GM18861 (cell line): ENCODE data around the gene UGT1A6.

Experiments
- ATAC-seq: cut with Tn5 transposase; IDR thresholded peaks from one replicate; pipeline ENCODE4 v1.9.1; 2021; ENCODE audit not compliant: unreplicated experiment

The UGT1A6 gene

GRCh38 chr2:233799087-233799665, 106.5 kb downstream of the UGT1A6 start:
- ATAC-seq, result no peak

DNA sequence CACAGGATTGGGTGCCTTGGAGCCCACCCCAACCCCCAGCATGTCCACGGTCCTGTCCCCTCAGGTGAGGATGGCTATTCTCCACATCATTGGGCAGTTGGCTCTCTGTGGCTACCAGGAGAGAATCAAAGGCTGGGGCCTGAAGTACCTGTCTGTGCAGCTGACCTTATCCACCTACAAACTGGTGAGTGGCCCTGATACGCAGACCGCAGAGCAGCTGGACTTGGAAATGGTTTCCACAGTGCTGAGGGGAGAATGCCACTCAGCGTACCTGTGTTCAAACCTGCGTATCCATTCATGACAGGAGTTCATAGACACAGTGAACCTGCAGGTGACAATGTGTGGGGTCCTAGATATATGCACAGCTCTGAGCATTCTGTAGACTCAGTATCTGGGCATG, 107.0 kb downstream of the UGT1A6 start:
- no peak for ATAC-seq

DNA sequence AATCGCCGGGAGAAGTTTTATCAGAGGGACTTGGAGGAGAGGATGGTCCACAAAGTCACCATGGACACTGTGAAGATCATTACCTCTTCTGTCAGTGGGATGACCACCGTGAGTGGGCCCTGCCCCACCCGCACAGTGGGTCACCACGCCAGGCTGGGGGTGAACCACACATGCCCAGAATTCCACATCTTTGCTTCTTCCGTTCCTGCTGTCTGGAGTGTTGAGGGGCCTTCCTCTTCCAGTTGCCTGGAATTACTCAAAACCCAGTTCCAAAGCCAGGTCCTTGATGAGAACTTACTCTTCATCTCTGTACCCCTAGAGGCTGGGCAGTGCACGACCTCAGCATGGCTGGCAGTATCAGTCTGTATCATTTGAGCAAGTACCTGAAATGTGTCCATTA, 107.5 kb downstream of the UGT1A6 start:
- no peak for ATAC-seq

- ATAC-seq, result no peak
These were observed 108.9 kb downstream of the UGT1A6 start for GRCh38 chr2:233801357-233802131.

- ATAC-seq, result no peak
These were observed 109.6 kb downstream of the UGT1A6 start for GRCh38 chr2:233802132-233802815.

DNA sequence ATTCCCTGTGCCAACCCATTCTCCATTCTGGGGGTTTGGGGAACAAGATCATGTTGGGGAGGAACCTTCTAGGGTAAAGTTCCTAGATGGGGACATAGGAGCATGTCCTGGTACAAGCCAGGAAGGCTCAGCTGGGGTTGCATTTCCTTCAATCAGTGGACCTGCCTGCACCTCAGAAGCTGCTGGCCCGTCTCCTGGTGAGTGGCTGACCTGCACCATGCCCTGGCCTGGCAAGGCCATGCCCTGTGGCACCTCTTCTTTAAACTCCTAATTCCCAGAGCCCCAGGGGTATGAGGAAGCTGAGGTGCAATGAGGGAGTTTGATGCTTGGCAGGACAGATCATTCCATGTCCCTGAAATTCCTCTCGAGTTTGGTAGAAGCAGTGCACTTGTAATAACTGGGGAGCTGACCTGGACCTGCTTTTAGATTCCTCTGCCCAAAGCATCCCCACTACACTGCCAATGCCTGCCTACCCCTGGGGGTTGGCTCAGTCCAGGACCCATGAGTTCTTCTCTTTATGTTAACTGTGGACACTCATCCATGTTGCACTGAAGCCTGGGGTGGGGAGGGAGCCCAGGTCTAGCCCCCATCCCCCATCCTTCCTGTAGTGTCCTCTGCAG, 110.7 kb downstream of the UGT1A6 start:
- no peak for ATAC-seq

- ATAC-seq, result no peak
These were observed 111.3 kb downstream of the UGT1A6 start for GRCh38 chr2:233803994-233804393.

DNA sequence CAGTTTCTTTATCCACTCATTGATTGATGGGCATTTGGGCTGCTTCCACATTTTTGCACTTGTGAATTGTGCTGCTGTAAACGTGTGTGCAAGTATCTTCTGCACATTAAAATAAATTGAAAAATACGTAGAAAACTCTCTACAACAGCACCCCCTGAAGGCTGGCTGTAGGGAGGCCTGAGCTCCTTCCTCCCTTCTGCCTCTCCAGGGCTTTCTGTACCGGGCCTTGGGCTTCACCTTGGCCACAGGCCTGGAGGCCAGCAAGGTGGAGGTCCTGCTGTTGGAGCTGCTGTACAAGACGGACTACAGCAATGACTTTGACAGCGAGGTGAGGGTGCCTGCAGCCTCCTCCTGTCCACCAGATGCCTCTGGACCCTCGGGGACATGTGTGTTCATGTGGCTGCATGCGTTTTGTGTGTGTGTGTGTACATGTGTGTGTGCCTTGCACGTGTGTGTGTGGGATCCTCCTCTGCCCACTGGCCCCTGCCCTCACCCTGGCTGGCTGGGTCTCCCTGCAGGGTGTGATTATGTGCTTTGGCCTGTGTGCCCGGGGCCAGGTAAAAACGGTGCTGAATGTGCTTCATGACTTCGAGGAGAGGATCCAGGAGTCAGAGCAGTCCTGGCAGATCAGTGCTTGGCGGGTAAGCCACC, 114.7 kb downstream of the UGT1A6 start:
- ATAC-seq, result no peak

DNA sequence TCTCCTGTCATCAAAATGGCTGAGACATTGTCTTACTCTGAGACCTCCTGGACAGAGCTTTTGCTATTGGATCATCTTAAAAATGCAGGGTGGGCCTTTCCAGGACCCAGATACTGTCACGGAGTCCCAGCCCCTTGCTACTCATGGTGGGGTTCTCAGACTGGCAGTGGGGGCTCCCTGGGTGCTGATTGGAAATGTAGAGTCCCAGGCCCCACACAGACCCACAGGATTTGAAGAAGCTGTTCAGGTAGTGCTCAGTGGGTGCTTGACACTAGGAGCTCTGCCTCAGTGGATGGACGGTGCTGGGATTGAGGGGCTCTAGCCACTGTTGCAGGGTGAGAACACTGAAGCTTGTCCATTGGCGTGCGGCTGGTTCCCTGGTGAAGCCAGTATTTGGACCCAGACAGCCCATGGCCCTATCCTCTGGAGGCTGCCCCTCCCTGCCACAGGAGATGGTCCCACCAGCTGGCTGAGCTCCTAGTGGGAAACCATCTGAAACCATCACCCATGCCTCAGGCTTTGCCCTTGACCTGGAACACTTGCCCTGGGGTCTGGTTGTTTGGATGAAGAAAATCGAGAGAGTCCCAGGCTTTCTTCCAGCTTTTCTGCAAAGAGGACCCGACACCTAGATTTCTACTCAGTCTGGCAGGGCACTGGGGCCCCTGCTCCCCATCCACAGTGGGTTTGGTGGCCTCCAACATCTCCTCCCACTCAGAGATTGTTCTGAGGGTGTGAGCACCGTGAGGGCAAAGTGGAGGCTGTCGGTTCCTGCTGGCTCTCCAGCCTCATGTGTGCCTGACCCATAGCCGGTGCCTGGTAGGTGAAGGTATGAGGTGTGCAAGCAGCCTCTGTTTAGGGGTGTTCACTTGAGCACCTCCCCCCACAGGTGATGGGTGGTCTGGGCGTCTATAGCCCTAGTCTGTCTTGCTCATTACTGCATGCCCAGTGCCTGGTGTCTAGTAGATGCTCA, 115.6 kb downstream of the UGT1A6 start:
- no peak for ATAC-seq

- no peak for ATAC-seq
These were observed 117.7 kb downstream of the UGT1A6 start for GRCh38 chr2:233810385-233810784.

DNA sequence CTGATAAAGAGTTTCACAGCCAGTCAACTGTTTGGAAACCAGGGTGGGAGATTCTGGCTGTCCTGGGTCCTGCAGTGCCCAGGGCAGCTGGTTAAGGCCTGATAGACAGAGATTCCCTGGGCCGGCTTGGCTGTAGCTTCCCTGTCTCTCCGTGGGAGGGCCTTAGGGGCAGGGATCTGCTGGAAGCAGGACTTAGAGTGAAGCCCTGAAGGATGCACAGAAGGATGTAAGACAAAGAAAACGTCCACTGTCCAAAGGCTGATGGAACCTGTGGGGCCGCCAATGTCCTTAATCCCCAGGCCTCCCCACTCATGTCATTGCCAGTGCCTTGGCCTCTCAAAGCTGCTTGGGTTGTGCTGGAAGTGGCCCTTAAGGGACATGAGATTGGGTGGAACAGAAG, 118.4 kb downstream of the UGT1A6 start:
- no peak for ATAC-seq

- ATAC-seq, result no peak
These were observed 119.0 kb downstream of the UGT1A6 start for GRCh38 chr2:233811732-233812131.

DNA sequence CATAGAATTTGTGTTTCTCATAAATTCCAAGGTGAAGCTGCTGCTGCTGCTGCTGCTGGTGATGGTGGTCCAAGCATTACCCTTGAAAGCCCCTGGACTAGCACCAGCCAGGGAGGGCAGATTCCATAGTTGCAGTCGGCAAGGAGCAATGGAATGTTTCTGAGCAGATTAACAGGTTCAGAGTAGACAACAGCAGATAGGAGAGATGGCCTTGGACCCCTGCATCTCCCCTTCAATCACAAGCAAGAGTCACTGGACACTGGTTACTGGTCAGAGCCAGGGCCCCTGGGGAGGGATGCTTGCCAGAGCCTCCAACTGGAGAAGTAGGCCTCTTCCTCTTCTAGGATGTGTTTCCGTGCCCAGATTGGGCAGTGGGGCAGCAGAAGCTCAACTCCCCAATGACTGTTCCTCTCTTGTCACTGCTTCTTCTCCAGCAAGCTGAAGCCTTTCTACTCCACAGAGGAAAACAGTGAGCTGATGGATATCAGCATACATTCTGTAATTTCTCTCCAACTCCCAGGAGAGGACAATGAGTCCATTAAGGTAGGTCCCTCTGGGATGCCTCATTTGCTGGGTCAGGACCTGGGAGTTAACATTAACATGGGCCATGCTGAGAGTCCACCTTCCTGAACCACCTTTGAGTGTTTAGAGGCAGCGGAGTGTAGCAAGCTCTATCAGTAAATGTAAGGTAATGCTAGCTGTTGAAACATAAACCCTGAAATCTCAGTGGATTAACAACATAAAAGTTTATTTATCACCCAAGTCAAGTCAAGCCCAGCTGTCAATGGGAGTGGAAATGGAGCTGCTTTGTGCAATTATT, 120.8 kb downstream of the UGT1A6 start:
- ATAC-seq, result no peak

DNA sequence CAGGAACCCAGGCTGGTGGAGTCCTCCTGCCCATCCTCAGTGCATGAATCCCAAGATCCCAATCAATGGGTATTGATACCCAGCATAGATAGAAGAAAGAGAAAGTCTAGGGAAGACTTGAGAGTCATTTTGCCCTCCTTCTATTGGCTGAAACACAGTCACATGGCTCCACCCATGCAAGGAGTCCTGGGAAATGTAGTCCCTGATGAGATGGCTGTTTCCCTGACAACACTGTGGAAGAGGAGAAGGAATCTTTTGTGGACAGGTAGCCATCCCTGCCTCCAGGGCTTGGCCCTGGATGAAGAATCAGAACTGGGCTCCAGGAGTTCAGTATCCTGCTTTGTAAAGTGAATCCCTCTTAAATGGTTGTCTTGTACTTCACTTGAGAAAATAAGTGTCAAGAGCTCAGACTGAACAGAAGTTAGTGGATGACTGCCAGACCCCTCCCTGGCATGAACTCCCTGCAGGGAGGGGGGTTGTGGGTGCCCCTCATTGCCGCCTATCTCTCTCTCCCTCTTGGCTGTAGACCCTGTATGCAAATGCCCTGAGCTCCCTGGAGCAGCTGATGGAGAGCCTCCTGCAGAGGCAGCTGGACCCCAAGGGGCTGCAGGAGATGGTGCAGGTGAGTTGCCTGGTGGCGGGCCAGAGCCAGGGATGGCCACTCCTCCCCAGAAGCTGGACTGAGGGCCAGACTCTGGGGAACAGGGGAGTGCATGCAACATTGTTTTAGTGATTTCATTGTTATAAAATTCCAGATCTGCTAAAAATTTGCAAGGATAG, 121.6 kb downstream of the UGT1A6 start:
- ATAC-seq, result no peak

DNA sequence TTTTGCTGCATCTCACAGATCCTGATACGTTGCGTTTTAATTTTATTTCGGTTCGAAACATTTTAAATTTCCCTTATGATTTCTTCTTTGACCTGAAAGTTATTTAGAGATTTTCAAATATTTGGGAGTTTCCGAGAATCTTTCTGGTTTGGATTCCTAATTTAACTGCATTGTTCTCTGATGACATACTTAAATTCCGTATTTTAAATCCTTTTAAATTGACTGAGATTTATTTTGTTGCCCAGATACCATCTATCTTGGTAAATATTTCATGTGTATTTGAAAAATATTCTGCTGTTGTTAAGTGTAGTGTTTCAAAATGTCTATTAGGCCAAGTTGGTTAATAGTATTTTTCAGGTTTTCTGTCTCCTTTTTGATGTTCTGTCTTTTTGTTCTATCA, 123.2 kb downstream of the UGT1A6 start:
- no peak for ATAC-seq

DNA sequence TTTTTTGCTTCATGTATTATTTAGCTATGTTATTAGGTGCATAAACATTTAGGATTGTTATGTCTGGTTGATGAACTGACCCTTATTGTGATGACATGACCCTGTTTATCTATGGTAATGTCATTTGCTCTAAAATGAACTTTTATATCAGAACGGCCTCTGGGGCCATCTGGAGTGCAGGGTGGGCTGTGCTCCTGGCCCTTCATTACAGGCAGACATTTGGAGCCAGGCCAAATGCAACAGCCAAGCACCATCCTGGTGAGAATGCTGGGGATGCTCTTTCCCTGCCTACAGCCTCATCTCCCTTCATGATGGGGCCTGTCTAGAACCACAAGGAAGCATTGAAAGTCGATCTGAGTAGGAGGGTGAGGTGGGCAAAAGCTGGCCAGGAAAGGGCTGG, 123.6 kb downstream of the UGT1A6 start:
- no peak for ATAC-seq

- no peak for ATAC-seq
These were observed 124.1 kb downstream of the UGT1A6 start for GRCh38 chr2:233816771-233817170.

- ATAC-seq, result no peak
These were observed 124.7 kb downstream of the UGT1A6 start for GRCh38 chr2:233817361-233817911.
